GM10266 (cell line): ENCODE measurements around the gene GTF3C5.
"Not testable (repeated sequence)": the region's sequence is repeated elsewhere in the genome, so short reads cannot be mapped to it uniquely, and the experiment has no call there.

Experiments
- DNase-seq: peaks from one replicate; pipeline ENCODE4 v3.0.0; 2012; ENCODE audit errors: extremely low spot score
- CTCF ChIP-seq: IDR thresholded peaks from 2 replicates; pipeline ENCODE4 v1.5.1; 2012; ENCODE audit warnings: mild to moderate bottlenecking, low read depth; ENCODE audit not compliant: control insufficient read depth, insufficient read depth; ENCODE audit errors: missing control alignments

GTF3C5 gene

DNA sequence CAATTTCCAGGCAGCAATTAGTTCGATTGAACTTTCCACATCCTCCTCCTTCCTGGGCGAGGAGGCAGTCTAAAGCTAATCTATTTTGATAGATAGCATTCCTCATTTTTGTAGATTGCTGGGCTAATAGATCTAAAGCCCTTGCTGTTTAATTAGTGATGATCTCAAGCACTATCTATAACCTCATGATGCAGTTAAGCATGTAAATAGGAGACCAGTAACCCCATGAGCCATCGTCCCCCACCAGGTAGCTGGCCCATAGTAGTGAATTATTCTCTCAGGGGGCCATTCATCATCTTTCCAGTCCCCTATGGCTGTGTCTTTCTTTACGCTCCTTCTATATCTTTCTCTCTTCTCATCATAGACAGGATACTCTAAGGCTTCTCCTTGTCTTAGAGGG is 45.9 kb downstream of the GTF3C5 start:
- no peak for TF ChIP-seq CTCF

GRCh38 chr9:133078486-133078885 is 47.7 kb downstream of the GTF3C5 start:
- DNase-seq, result no peak
- TF ChIP-seq CTCF, result no peak

More for the DNA sequence above, 45.9 kb downstream of the GTF3C5 start:
- no peak for DNase-seq

- DNase-seq, result no peak
- TF ChIP-seq CTCF, result no peak
Measured at GRCh38 chr9:133080161-133080560, 49.4 kb downstream of the GTF3C5 start.

DNA sequence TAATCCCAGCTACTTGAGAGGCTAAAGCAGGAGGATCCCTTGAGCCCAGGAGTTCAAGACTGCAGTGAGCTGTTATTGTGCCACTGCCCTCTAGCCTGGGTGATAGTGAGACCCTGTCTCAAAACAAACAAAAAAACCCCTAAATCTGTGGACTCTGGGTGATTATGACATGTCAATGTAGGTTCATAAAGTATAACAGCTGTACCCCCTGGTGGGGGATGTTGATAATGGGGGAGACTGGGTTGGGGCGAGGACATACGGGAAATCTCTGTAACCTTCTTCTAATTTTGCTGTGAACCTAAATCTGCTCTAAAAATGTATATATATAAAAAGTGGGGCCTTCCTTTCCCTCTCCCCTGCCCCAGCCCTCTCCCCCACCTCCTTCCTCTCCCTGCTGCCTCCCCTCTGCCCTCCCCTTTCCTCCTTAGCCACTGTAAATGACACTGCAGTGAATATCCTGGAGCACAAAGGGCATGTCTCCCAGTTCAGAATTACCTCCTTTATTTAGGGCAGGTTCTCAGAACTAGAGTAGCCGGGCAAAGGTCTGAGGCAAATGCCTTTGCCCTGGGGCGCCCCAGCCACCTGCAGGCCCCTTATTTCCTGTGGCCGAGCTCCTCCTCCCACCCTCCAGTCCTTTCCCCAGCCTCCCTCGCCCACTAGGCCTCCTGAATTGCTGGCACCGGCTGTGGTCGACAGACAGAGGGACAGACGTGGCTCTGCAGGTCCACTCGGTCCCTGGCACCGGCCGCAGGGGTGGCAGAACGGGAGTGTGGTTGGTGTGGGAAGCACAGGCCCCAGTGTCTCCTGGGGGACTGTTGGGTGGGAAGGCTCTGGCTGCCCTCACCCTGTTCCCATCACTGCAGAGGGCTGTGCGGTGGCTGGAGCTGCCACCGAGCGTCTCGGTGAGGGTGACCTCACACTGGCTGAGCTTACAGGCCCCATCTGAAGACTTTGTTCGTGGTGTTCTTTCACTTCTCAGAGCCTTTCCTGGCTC is 50.3 kb downstream of the GTF3C5 start:
- not testable (repeated sequence) for DNase-seq

DNA sequence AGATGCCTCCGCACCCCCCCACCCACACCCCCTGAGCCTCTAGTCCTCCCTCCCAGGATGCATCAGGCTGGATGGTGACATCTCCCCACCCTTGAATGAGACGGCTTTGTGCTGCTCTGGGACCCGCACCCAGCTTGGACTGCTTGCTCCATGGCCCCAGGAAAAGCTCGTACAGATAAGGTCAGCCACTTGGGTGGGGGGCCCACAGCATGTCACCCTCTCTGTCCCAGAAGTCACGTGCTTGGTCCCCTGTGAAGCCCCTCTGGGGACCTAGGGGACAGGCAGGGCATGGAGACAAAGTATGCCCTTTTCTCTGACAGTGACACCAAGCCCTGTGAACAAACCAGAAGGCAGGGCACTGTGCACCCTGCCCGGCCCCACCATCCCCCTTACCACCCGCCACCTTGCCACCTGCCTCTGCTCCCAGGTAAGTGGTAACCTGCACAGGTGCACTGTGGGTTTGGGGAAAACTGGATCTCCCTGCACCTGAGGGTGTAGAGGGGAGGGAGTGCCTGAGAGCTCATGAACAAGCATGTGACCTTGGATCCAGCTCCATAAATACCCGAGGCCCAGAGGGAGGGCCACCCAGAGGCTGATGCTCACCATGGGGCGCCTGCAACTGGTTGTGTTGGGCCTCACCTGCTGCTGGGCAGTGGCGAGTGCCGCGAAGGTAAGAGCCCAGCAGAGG is 51.3 kb downstream of the GTF3C5 start:
- not testable (repeated sequence) for DNase-seq

- DNase-seq, result not testable (repeated sequence)
Measured at GRCh38 chr9:133083688-133084087, 52.9 kb downstream of the GTF3C5 start.

- not testable (repeated sequence) for DNase-seq
Measured at GRCh38 chr9:133086212-133086860, 55.5 kb downstream of the GTF3C5 start.

DNA sequence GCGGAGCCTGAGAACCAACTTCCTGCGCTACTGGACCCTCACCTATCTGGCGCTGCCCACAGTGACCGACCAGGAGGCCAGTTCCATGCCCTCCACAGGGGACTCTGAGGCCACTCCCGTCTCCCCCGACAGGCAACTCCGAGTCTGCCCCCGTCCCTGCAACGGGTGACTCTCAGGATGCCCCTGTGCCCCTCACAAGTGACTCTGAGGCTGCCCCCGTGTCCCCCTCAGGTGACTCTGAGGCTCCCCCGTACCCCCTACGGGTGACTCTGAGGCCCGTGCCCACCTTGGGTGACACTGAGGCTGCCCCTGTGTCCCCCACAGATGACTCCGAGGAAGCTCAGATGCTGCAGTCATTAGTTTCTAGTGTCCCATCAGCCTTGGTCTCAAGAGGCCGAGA is 56.1 kb downstream of the GTF3C5 start:
- no peak for TF ChIP-seq CTCF
- DNase-seq, result no peak

DNA sequence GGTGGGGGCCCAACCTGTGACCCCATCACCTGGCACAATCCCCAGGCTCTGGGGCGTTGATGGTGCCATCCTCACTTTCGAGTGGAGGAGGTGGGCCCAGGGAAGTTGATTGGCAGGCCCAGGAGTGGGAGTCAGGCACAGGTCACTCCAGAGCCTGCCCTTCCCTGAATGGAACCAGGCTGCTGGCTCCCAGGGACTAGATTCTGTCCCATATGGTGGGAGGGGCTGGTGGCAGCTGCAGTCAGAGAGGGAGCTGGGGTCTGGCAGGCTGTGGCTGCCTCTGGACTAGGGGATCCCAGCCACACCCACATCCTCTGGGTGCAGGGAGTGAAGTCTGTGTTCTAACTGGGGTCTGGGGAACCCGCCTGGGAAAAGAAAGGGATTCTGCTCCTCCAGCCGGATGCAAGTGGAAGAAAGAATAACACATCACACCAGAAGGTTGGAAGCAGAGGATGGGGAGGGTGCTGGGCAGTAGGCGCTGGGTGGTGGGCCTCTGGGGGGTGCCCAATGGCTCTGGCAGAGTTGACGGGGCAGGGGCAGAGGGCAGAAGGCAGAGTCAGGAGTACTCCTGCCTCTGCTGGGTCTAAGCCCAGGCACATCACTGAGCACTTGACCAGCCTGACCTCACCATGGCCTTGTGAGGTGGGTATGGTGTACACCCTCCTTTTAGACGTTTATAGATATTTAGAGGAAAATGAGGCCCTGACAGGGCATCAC is 56.8 kb downstream of the GTF3C5 start:
- TF ChIP-seq CTCF, result no peak
- DNase-seq, result no peak
